GM12864 (cell line): Measurements from ENCODE around the gene HCN4.
"Not testable (repeated sequence)": the region's sequence is repeated elsewhere in the genome, so short reads cannot be mapped to it uniquely, and the experiment has no call there.

Experiments used
- DNase-seq: peaks from one replicate; pipeline ENCODE4 v3.0.0-alpha.2; 2011; ENCODE audit warnings: low read depth
- H3K4me3 ChIP-seq: 2 replicates; pipeline ENCODE4 v1.5.1; 2011; ENCODE audit warnings: mild to moderate bottlenecking, low read depth, low read length, control low read depth
- CTCF ChIP-seq: IDR thresholded peaks from 2 replicates; pipeline ENCODE4 v1.5.1; 2011; ENCODE audit warnings: low read depth, mild to moderate bottlenecking, moderate library complexity, low read length, control low read depth, inconsistent platforms; ENCODE audit errors: missing control alignments

HCN4 gene

GRCh38 chr15:73368301-73369136 lies at the start of gene HCN4:
Gene HCN4 (minus strand): TSS chr15:73368958. CDS start chr15:73368270, 688 bp downstream.
- TF ChIP-seq CTCF, result no peak
- H3K4me3 ChIP-seq, result no peak within 1 kb of the TSS
- no peak for DNase-seq

GRCh38 chr15:73414876-73415275 lies 46.1 kb upstream of the HCN4 start:
- DNase-seq, result no peak
- no peak overlapping the region for H3K4me3 ChIP-seq
- TF ChIP-seq CTCF, result no peak

- TF ChIP-seq CTCF, result no peak
- no peak overlapping the region for H3K4me3 ChIP-seq
- no peak for DNase-seq
These were observed 34.4 kb upstream of the HCN4 start for GRCh38 chr15:73403171-73403570.

GRCh38 chr15:73400222-73400621 lies 31.5 kb upstream of the HCN4 start:
- H3K4me3 ChIP-seq, DNase-seq: not testable (repeated sequence)

GRCh38 chr15:73398861-73399260 lies 30.1 kb upstream of the HCN4 start:
- DNase-seq, result no peak
- H3K4me3 ChIP-seq, result no peak overlapping the region
- no peak for TF ChIP-seq CTCF

- DNase-seq, result no peak
- TF ChIP-seq CTCF, result no peak
- no peak overlapping the region for H3K4me3 ChIP-seq
These were observed 28.7 kb upstream of the HCN4 start for GRCh38 chr15:73397461-73397860.

- DNase-seq, result no peak
- TF ChIP-seq CTCF, result no peak
- no peak overlapping the region for H3K4me3 ChIP-seq
These were observed 26.9 kb upstream of the HCN4 start for GRCh38 chr15:73395671-73396070.
